ENCODE data around the gene CEP55. TPM values are rescaled to one million over a fixed set of nuclear protein-coding genes. Genes with fewer than 3 reads are reported as not detected.

CEP55 gene
- total and polyA plus RNA-seq, 2 of the 8 experiments (the other 6 are each of a cell fraction or from before 2014, with no cell fraction given): 7.0 to 19.6 TPM

DNA sequence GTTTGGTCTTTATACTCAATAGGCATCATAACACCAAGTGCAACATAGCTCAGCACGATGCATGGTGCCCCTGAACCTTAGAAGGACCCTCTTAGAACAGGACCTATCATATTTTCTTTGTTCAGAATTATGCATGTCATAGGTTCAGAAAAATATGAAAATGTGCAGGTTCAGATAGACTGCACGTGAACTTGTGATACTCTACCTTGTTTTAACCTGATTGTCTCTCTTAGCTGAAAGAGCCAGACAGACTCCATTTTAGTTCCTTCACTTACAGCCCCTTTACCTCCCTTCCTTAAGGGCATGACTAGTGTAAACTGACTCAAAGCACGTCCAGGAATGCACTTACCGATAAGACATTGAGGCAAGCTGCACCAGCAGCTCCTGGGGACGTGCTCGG, 49.4 kb upstream of the CEP55 start (continued):
- no peak for TF ChIP-seq KDM1A (IDR thresholded peaks at IDR 0.05; ENCODE audit: borderline replicate concordance, low read length)

Data from H1 (cell line).